RCC 7860 (cell line): Measurements from ENCODE around the gene SAE1.
"Not testable (repeated sequence)": the region's sequence is repeated elsewhere in the genome, so short reads cannot be mapped to it uniquely, and the experiment has no call there.

Source experiments
- DNase-seq: peaks from one replicate; pipeline ENCODE4 v3.0.0-alpha.2; 2015; ENCODE audit warnings: low spot score
- FAIRE-seq: peaks from 2 replicates; lab custom pipeline; 2012; peaks lifted over from hg19 to GRCh38; lab: Jason Lieb, UNC

SAE1 gene

DNA sequence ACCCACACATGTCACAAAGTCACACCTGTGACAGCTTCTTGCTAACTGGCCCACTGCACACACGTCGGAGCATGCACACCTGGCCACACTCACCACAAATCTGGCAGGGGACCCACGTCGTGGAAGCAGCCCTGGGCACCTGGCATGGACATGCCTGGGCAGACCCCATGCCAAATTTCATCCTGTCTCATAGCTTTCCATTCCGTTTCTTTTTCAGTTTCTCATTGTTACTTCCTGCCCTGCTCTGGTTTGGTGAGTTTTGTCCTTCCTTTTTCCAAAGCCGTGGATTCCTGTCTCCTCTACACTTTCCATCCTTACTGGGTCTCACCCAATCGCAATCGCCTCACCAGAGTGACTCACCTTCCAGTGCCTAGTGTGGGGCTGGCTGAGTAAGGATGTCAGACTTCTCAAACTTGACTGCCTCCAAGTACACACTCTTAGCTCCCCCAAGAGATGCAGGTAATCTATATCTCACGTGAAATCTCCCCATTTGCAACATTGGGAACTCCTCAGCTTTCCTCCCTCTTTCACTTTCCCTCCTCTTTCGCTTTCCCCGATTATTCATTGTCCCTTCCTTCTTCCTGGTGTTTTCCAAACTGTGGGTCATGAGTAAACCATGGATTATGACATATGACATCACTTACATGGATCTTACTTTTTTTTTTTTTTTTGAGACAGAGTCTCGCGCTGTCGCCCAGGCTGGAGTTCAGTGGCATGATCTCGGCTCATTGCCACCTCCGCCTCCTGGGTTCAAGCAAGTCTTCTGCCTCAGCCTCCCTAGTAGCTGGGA is 102.0 kb downstream of the SAE1 start:
- FAIRE-seq = peak; percentile 56

DNA sequence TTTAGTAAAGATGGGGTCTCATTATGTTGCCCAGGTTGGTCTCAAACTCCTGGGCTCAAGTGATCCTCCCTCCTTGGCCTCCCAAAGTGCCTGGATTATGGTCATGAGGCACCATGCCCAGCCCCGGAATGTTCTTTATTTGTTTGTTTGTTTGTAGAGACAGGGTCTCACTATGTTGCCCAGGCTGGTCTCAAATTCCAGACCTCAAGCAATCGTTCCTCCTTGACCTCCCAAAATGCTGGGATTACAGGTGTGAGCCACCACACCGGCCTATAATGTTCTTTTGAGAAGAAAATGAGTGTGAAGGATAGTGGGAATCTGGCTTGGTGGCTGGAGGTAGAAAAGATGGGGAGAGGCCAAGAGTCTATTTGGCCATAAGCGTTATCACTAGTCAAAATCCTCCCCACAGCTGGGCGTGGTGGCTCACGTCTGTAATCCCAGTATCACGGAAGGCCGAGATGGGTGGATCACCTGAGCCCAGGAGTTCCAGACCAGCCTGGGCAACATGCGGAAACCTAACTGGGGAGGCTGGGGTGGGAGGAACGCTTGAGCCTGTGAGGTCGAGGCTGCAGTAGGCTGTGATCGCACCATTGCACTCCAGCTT is 105.5 kb downstream of the SAE1 start:
- DNase-seq = no peak
- FAIRE-seq = no peak

More for the DNA sequence above, 102.0 kb downstream of the SAE1 start:
- peak; percentile 78 for DNase-seq

GRCh38 chr19:47239152-47239551 is 108.5 kb downstream of the SAE1 start:
- FAIRE-seq (no peak), DNase-seq (no peak)

DNA sequence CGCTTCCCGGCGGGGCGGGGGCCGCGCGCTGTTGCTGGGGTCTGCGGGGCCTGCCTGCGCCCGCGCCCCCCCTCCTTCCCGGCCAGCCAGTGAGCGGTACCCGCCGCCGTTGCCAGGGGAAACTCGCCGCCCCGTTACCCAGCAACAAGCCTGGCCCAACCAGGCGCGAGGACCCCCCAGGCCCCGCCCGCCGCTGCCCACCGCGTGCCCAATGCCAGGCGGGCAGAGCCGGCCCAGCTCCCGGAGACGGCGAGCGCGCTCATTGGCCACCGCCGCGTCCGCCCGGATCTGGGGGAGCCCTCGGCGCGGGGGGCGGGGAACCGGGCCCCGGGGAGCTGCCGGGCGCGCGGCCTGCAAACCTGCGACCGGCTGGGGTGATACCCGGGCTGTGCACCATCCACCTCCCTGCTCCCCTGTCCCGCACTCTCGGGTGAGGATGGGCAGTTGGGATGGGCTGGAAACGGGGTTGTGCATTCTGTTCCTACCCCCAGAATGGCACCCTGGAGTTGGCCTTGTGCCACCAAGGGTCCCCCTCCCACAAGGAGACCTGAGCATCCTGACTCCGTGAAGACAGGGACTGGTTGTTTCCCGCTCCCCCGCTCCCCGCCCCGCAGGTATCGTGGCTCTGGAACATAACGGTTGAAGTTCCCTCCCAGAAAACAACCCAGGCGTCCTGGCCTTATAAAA is 109.1 kb downstream of the SAE1 start:
- DNase-seq = no peak
- FAIRE-seq = no peak

- FAIRE-seq (no peak), DNase-seq (no peak)
Observed at GRCh38 chr19:47240556-47240955, 109.9 kb downstream of the SAE1 start.

GRCh38 chr19:47240996-47241918 is 110.6 kb downstream of the SAE1 start:
- DNase-seq (peak; percentile 43), FAIRE-seq (no peak)

DNA sequence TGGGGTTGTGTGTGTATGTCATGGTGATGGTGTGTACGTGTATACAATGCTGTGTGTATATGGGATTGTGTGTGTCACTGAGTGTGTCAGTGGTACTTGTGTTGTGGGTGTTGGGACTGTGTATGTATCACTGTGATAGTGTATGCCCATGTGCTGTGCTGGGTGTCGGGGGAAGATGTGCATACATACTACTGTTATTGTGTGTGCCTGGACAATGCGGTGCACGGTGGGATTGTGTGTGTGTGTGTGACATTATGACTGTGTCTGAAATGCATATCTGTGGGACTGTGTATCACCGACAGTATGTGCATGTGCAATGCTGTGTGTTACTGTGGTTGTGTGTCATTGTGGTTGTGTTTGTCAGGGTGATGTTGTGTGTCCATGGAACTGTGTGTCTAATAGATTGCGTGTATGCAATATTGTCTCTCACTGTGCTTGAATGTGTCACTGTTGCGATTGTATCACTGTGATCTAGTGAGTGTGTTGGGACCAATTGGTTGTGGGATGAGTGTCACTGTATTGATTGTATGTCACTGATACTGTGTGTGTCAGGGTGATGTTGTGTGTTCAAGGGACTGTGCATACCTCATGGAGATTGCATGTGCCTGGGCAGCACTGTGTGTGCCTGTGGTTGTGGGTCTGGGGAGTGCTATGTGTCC is 111.4 kb downstream of the SAE1 start:
- FAIRE-seq (no peak), DNase-seq (no peak)

DNA sequence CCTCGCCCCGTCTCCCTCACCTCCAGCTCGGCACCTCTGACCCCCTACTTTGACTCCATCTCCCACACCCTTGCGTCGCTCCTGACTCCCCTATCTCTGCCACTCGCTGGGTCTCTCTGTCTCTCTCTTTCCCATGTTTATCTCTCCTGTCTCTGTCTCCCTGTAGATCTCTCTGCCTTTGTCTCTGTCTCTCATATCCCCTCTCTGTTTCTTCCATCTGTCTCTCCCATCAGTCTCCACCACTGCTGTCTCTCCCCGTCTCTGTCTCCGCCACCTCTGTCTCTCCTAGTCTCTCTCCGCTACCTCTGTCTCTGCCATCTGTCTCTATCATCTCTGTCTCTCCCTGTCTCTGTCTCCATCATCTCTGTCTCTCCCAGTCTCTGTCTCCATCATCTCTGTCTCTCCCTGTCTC is 112.7 kb downstream of the SAE1 start:
- no peak for DNase-seq
- FAIRE-seq = no peak

DNA sequence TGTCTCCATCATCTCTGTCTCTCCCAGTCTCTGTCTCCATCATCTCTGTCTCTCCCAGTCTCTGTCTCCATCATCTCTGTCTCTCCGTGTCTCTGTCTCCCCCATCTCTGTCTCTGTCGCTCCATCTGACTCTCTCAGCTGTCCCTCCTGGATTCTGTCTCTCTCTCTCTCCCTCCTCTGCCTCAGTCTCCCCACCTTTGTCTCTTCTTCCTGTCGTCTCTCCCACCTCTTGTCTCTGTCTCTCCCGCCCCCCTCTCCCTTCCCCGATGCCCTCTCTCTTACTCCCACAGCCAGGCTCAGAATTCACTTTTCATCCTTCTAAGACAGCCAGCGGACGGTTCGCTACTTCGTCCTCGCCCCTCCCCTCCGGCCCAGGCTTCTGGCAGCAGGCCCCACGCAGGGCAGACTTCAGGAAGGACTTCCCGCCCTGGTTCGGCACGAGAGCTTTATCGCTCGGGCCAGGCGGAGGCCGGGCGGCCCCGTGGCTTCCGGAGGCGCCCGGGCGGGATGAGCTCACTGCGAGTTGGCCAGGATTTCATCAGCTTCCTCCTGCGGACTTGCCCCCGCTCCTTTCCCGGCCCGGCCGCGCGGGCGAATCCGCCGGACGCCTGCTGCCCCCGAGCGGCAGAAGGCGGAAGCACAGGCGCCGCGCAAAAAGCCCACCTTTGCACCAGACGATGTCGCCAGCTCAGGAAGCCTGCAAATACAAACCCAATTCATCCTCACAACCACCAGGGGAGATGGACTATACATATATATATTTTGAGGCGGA is 113.3 kb downstream of the SAE1 start:
- peak; percentile 91 for DNase-seq
- FAIRE-seq = no peak

- FAIRE-seq (no peak), DNase-seq (no peak)
Observed at GRCh38 chr19:47247308-47247990, 116.8 kb downstream of the SAE1 start.

- not testable (repeated sequence) for FAIRE-seq, DNase-seq
Observed at GRCh38 chr19:47253016-47253415, 122.4 kb downstream of the SAE1 start.

DNA sequence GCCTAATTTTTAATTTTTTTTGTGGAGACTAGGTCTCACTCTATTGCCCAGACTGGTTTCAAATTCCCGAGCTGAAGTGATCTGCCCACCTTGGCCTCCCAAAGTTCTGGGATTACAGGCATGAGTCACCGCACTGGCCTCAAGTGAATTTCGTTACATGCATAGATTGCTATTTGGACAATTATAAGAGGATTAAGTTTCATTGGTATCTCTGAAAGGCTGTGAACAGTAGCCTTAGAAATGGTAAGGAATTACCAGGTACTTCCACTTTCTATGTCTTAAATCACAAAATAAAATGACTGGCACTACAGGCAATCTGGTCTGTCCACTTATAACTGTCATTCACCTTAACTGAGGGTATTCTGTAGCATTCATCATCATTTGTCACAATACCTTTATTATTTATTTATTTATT is 122.8 kb downstream of the SAE1 start:
- FAIRE-seq = peak; percentile 60
- peak; percentile 74 for DNase-seq

DNA sequence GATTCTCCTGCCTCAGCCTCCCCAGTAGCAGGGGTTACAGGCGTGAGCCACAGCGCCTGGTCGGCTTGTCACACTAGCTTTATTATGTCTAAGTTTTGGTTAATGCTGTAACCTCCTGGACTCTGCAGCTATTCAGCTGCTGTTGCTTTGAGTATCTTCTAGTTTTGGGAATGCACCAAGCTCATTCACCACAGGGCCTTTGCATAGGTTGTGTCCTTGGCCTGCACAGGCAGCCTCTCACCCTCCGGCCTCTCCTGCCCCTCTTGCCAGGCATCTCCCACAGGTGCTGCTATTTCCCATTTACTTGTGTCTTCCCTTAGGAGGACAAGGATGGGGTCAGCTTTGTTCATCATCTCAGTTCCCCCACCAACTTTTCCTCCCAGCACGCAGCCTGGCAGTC is 123.3 kb downstream of the SAE1 start:
- no peak for FAIRE-seq
- no peak for DNase-seq

DNA sequence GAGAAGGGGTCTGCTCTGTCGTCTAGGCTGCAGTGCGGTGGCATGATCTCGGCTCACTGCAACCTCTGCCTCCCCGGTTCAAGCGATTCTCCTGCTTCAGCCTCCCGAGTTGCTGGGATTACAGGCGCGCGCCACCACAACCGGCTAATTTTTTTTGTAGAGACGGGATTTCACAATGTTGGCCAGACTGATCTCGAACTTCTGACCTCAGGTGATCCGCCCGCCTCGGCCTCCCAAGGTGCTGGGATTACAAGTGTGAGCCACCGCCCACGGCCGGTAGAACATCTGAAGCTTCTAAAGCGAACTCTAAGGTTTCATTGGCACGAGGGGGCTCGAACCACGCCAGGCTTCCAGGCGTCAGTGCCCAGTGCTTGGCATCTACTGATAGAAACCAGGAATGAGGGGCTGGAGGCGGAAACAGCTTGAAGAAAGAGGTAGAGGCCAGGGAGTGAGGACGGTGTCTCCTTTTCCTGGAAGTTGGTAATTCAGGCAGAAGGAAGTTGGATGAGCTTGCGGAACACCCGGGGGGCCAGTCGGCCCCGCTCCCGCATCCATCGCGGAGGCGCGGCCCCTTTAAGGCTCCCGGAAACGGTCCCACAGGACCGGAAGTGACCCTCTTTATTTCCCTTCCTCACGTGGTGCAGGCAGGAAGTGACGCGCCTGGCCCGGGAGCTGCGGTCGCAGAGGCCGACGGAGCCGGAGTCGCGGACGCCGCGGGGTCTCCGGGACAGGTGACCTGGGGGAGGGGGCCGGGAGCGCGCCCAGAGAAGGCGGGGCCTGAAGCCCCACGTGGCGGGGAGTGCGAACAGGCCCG is 125.5 kb downstream of the SAE1 start, which contains the start of gene CCDC9:
Gene CCDC9 (plus strand): TSS at position 647 of the 814 bp plus-strand sequence. CDS start 1,876 bp downstream, outside the sequence.
- DNase-seq (peak; percentile 83), FAIRE-seq (no peak)

- DNase-seq = peak; percentile 97
- peak; percentile 90 for FAIRE-seq
Observed at GRCh38 chr19:47256693-47257410, 126.2 kb downstream of the SAE1 start.

DNA sequence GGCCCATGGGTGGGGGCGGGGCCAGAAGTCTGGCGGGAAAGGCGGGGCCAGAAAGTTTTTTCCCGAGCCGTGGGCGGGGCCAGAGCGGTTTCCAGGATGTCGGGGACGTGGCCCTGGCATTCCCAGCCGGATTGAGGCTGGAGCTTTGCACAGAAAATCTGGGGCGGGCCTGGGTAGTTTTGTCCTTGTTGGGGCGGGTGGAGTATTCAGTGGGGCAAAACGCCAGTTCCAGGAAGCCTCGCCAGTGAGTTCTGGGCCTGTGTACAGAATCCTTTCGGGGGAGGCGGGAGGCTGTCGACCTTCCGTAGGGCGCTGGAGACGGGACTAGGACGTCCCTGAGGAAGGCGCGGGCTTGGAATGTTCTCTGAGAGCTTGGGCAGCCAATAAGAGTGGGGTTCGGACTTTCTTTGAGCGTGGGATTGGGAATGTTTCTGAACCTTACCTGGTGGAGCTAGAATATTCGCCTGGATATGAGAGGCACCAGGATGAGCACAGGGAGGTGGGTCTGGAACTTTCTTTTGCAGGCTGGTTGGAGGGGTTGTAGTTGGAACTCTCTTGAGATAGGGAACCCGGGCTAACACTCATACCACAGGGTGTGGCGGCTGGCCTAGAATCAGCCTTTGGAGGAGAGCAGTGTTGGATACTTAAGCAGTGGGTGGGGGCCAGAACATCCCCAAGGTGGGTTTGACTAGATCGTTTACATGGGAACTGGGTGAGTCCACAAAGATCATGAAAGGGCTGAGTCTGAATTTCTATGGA is 127.0 kb downstream of the SAE1 start:
- FAIRE-seq (no peak), DNase-seq (no peak)

DNA sequence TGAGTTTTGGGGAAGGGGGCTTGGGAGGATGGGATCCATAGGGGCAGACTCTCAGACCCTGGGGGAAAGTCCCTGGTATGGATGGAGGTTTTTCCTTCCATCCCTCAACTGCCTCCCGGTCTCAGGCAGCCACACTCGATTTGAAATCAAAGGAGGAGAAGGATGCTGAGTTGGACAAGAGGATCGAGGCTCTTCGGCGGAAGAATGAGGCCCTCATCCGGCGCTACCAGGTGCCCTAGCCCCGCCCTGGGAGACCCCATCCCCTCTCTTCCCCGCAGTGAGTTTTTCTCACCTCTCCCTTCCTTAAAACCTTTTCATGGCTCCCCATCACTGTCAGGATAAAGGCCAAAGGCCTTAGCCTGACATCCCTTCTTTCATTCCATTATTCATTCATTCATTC is 127.8 kb downstream of the SAE1 start:
- DNase-seq (no peak), FAIRE-seq (no peak)
